Measurements from ENCODE around the gene STX8.

GRCh38 chr17:9470171-9470570 is 105.4 kb downstream of the STX8 start:
- TF ChIP-seq, protein P1, sequence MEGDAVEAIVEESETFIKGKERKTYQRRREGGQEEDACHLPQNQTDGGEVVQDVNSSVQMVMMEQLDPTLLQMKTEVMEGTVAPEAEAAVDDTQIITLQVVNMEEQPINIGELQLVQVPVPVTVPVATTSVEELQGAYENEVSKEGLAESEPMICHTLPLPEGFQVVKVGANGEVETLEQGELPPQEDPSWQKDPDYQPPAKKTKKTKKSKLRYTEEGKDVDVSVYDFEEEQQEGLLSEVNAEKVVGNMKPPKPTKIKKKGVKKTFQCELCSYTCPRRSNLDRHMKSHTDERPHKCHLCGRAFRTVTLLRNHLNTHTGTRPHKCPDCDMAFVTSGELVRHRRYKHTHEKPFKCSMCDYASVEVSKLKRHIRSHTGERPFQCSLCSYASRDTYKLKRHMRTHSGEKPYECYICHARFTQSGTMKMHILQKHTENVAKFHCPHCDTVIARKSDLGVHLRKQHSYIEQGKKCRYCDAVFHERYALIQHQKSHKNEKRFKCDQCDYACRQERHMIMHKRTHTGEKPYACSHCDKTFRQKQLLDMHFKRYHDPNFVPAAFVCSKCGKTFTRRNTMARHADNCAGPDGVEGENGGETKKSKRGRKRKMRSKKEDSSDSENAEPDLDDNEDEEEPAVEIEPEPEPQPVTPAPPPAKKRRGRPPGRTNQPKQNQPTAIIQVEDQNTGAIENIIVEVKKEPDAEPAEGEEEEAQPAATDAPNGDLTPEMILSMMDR (IDR thresholded peaks at IDR 0.05; ENCODE audit: low read depth, low read length) = no peak
- no peak for TF ChIP-seq EZH2phosphoT487 (IDR thresholded peaks at IDR 0.05; ENCODE audit: low read depth)
